DND-41 (cell line): Measurements from ENCODE around the gene GPR176.

Experiments
- ATAC-seq: fragments of 200-7000 bp; cut with Tn5 transposase; 3 replicates; pipeline ENCODE4 v1.9.1; 2021; ENCODE audit warnings: low read depth; ENCODE audit not compliant: insufficient read depth
- DNase-seq: peaks from one replicate; pipeline ENCODE4 v3.0.0-alpha.2; 2020
- H2AFZ ChIP-seq: 2 replicates; pipeline ENCODE4 v1.6.0; 2012; ENCODE audit warnings: low read depth, low read length
- H3K27ac ChIP-seq: 2 replicates; pipeline ENCODE4 v1.5.1; 2012; ENCODE audit warnings: low read length, inconsistent platforms
- H3K27me3 ChIP-seq: fragments of 200-600 bp; sonication (generic); 2 replicates; pipeline ENCODE4 v1.6.0; 2012; ENCODE audit warnings: low read length, mild to moderate bottlenecking, inconsistent platforms; ENCODE audit not compliant: insufficient read depth, poor library complexity
- H3K36me3 ChIP-seq: 2 replicates; pipeline ENCODE4 v1.5.1; 2012; ENCODE audit warnings: low read length, inconsistent platforms; ENCODE audit not compliant: insufficient read depth
- H3K4me1 ChIP-seq: 2 replicates; pipeline ENCODE4 v1.5.1; 2012; ENCODE audit warnings: mild to moderate bottlenecking, low read length; ENCODE audit not compliant: insufficient read depth
- H3K4me2 ChIP-seq: 2 replicates; pipeline ENCODE4 v1.6.0; 2012; ENCODE audit warnings: mild to moderate bottlenecking, moderate library complexity, low read length, inconsistent platforms; ENCODE audit not compliant: insufficient read depth
- H3K4me3 ChIP-seq, 2 experiments: fragments of 200-600 bp in 1 of 2; shearing (Covaris generic) in 1 of 2; 2 replicates each; pipeline ENCODE4 v1.5.1; 2012 to 2016; ENCODE audit warnings: inconsistent platforms in 2 of 2, low read length in 2 of 2, mild to moderate bottlenecking in 2 of 2, low read depth in 1 of 2, moderate library complexity in 1 of 2
- H3K79me2 ChIP-seq: 2 replicates; pipeline ENCODE4 v1.6.0; 2012; ENCODE audit warnings: low read length, inconsistent platforms; ENCODE audit not compliant: insufficient read depth
- H3K9ac ChIP-seq: 2 replicates; pipeline ENCODE4 v1.6.0; 2012; ENCODE audit warnings: low read depth, mild to moderate bottlenecking, inconsistent platforms, low read length, moderate library complexity
- H3K9me3 ChIP-seq: 2 replicates; pipeline ENCODE4 v1.5.1; 2012; ENCODE audit warnings: low read length, moderate library complexity, mild to moderate bottlenecking, inconsistent platforms; ENCODE audit not compliant: insufficient read depth, severe bottlenecking
- H4K20me1 ChIP-seq: 2 replicates; pipeline ENCODE4 v1.6.0; 2012; ENCODE audit warnings: low read length; ENCODE audit not compliant: insufficient read depth
- EZH2 ChIP-seq: IDR thresholded peaks from 3 replicates; pipeline ENCODE4 v1.6.1; 2012; ENCODE audit warnings: borderline replicate concordance, low read depth, mild to moderate bottlenecking, moderate library complexity, low read length, inconsistent platforms; ENCODE audit not compliant: severe bottlenecking
- TF ChIP-seq, protein P1 (sequence below): IDR thresholded peaks from 2 replicates; pipeline ENCODE4 v1.5.1; 2012; ENCODE audit warnings: borderline replicate concordance, low read length, moderate library complexity, mild to moderate bottlenecking; ENCODE audit not compliant: poor library complexity, severe bottlenecking; ENCODE audit errors: extremely low read depth

GPR176 gene

DNA sequence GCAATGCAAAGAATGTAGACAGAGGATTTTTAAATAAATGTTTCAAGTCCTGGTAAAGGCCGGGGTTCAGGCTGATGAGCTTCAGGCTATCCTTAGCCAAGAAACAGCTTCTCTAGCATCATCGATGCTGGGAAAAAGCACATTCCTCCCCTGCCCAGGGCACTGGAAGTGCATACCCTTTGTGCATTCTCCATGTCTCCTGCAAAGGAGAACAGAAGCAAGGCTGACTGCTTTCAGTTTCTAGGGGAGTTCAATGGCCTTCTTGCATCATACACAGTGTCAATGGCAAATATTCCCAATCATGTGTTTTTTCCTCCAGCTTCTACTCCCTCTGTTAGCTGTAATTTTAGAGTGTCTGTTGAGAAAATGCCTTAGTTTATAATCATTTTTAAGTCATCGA is 59.9 kb downstream of the GPR176 start:
- no peaks in the 10 kb centered on the region for H3K9me3 ChIP-seq
- H3K9ac ChIP-seq, result no peak overlapping the region
- peaks cover 2% of the 10 kb centered on the region for H3K27me3 ChIP-seq
- DNase-seq (no peak), ATAC-seq (no peak)
- no peak overlapping the region for H3K4me2 ChIP-seq
- H3K4me3 ChIP-seq, result no peak overlapping the region
- H3K27ac ChIP-seq, result no peak overlapping the region
- TF ChIP-seq EZH2, result no peak
- TF ChIP-seq, protein P1, sequence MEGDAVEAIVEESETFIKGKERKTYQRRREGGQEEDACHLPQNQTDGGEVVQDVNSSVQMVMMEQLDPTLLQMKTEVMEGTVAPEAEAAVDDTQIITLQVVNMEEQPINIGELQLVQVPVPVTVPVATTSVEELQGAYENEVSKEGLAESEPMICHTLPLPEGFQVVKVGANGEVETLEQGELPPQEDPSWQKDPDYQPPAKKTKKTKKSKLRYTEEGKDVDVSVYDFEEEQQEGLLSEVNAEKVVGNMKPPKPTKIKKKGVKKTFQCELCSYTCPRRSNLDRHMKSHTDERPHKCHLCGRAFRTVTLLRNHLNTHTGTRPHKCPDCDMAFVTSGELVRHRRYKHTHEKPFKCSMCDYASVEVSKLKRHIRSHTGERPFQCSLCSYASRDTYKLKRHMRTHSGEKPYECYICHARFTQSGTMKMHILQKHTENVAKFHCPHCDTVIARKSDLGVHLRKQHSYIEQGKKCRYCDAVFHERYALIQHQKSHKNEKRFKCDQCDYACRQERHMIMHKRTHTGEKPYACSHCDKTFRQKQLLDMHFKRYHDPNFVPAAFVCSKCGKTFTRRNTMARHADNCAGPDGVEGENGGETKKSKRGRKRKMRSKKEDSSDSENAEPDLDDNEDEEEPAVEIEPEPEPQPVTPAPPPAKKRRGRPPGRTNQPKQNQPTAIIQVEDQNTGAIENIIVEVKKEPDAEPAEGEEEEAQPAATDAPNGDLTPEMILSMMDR, result no peak
- H3K36me3 ChIP-seq, result no peaks in the 10 kb centered on the region
- H4K20me1 ChIP-seq, result no peaks in the 10 kb centered on the region
- no peak overlapping the region for H2AFZ ChIP-seq
- H3K79me2 ChIP-seq, result no peaks in the 10 kb centered on the region
- no peaks in the 10 kb centered on the region for H3K4me1 ChIP-seq

DNA sequence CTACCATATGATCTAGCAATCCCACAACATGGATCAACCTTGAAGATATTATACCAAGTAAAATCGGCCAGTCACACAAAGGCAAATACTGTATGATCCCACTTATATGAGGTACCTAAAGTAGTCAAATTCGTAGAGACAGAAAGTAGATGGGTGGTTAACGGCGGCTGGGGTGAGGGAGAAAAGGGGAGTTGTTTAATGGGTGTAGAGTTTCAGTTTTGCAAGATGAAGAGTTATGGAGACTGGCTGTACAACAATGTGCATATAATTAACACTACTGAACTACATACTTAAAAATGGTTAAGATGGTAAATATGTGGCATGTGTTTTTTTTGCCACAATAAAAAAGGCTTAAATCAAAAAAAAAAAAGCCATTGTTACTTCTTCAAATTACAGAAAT is 60.4 kb downstream of the GPR176 start:
- Histone ChIP-seq H3K36me3 (no peaks in the 10 kb centered on the region), H2AFZ (no peak overlapping the region), H3K27me3 (peaks cover 2% of the 10 kb centered on the region), H4K20me1 (no peaks in the 10 kb centered on the region), H3K79me2 (no peaks in the 10 kb centered on the region), H3K4me1 (no peaks in the 10 kb centered on the region), H3K9ac (no peak overlapping the region), H3K4me3 (no peak overlapping the region), H3K9me3 (no peaks in the 10 kb centered on the region), H3K4me2 (no peak overlapping the region), H3K27ac (no peak overlapping the region)
- no peak for DNase-seq
- ATAC-seq, result no peak
- no peak for TF ChIP-seq EZH2
- TF ChIP-seq, protein P1, result no peak

DNA sequence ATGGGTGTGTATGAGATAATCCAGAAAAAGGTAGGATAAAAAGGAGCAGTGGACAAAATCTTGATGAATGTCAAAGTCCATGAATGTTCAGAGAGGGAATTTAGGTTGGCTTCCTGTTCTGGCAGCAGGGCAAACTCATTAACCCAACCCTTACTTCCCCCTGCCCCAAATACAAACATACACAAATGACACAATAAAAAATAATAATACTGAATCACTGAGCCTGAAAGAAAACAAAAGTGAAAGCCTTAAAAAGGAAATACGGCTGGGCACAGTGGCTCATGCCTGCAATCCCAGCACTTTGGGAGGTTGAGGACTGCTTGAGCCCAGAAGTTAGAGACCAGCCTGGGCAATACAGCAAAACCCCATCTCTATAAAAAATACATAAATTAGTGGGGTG is 62.9 kb downstream of the GPR176 start:
- no peaks in the 10 kb centered on the region for H3K4me1 ChIP-seq
- ATAC-seq, result no peak
- no peak overlapping the region for H3K27ac ChIP-seq
- H3K36me3 ChIP-seq, result no peaks in the 10 kb centered on the region
- H3K9ac ChIP-seq, result no peak overlapping the region
- H2AFZ ChIP-seq, result no peak overlapping the region
- H3K4me2 ChIP-seq, result no peak overlapping the region
- peaks cover 2% of the 10 kb centered on the region for H3K27me3 ChIP-seq
- no peak for DNase-seq
- no peaks in the 10 kb centered on the region for H3K79me2 ChIP-seq
- H3K4me3 ChIP-seq, result no peak overlapping the region
- TF ChIP-seq, protein P1, result no peak
- no peak for TF ChIP-seq EZH2
- no peaks in the 10 kb centered on the region for H4K20me1 ChIP-seq
- no peaks in the 10 kb centered on the region for H3K9me3 ChIP-seq

- Histone ChIP-seq H3K36me3 (no peaks in the 10 kb centered on the region), H3K27me3 (no peaks in the 10 kb centered on the region), H3K27ac (no peak overlapping the region), H3K4me2 (no peak overlapping the region), H3K4me1 (no peaks in the 10 kb centered on the region), H3K79me2 (no peaks in the 10 kb centered on the region), H3K9ac (no peak overlapping the region), H4K20me1 (no peaks in the 10 kb centered on the region), H3K9me3 (no peaks in the 10 kb centered on the region), H3K4me3 (no peak overlapping the region), H2AFZ (no peak overlapping the region)
- TF ChIP-seq, protein P1, result no peak
- TF ChIP-seq EZH2, result no peak
- ATAC-seq (no peak), DNase-seq (no peak)
These were observed 63.7 kb downstream of the GPR176 start for GRCh38 chr15:39856357-39856756.
